MM.1S (cell line): ENCODE measurements around the gene TLE1.

Source experiments
- DNase-seq: peaks from one replicate; pipeline ENCODE4 v3.0.0-alpha.2; 2015
- H2AFZ ChIP-seq: fragments of 300-600 bp; sonication (generic); 2 replicates; pipeline ENCODE4 v1.6.0; 2016; ENCODE audit warnings: antibody characterized with exemption, low read length
- H3F3A ChIP-seq: fragments of 300-600 bp; sonication (generic); 2 replicates; pipeline ENCODE4 v1.6.1; 2016; ENCODE audit warnings: mild to moderate bottlenecking, antibody characterized with exemption, low read length, moderate library complexity, mixed read lengths; ENCODE audit not compliant: insufficient read depth
- H3K27ac ChIP-seq: fragments of 300-600 bp; sonication (generic); 2 replicates; pipeline ENCODE4 v1.5.1; 2016; ENCODE audit warnings: mild to moderate bottlenecking, low read length
- H3K27me3 ChIP-seq: fragments of 300-600 bp; sonication (generic); replicated peaks from 2 replicates; pipeline ENCODE4 v1.6.0; 2016; ENCODE audit warnings: low read length; ENCODE audit not compliant: insufficient read depth
- H3K36me3 ChIP-seq: fragments of 300-600 bp; sonication (generic); replicated peaks from 2 replicates; pipeline ENCODE4 v1.6.1; 2016; ENCODE audit warnings: mild to moderate bottlenecking, low read length, mixed read lengths; ENCODE audit not compliant: insufficient read depth
- H3K4me1 ChIP-seq: fragments of 300-600 bp; sonication (generic); 2 replicates; pipeline ENCODE4 v1.6.1; 2016; ENCODE audit warnings: low read length, mixed read lengths
- H3K4me2 ChIP-seq: fragments of 300-600 bp; sonication (generic); 2 replicates; pipeline ENCODE4 v1.6.0; 2016; ENCODE audit warnings: low read depth, low read length
- H3K4me3 ChIP-seq: fragments of 300-600 bp; sonication (generic); 2 replicates; pipeline ENCODE4 v1.5.1; 2016; ENCODE audit warnings: low read length, mixed read lengths
- H3K79me2 ChIP-seq: fragments of 300-600 bp; sonication (generic); 2 replicates; pipeline ENCODE4 v1.6.1; 2016; ENCODE audit warnings: mixed run types, low read length, mixed read lengths
- H3K9ac ChIP-seq: fragments of 300-600 bp; sonication (generic); 2 replicates; pipeline ENCODE4 v1.6.1; 2016; ENCODE audit warnings: low read length, mixed read lengths
- H3K9me2 ChIP-seq: fragments of 300-600 bp; sonication (generic); replicated peaks from 2 replicates; pipeline ENCODE4 v1.6.1; 2016; ENCODE audit warnings: mild to moderate bottlenecking, low read length, mixed read lengths; ENCODE audit not compliant: insufficient read depth
- H3K9me3 ChIP-seq: fragments of 300-600 bp; sonication (generic); replicated peaks from 2 replicates; pipeline ENCODE4 v1.6.1; 2016; ENCODE audit warnings: mild to moderate bottlenecking, low read length, mixed read lengths; ENCODE audit not compliant: insufficient read depth
- H4K20me1 ChIP-seq: fragments of 300-600 bp; sonication (generic); 2 replicates; pipeline ENCODE4 v1.6.1; 2016; ENCODE audit warnings: mild to moderate bottlenecking, low read length, moderate library complexity, mixed read lengths; ENCODE audit not compliant: insufficient read depth
- EZH2 ChIP-seq: fragments of 300-600 bp; sonication (generic); optimal IDR thresholded peaks from 2 replicates; pipeline ENCODE3; 2017; ENCODE audit warnings: low read depth, mild to moderate bottlenecking, antibody characterized with exemption, low read length, mixed read lengths
- EZH2phosphoT487 ChIP-seq: fragments of 300-600 bp; sonication (generic); IDR thresholded peaks from 2 replicates; pipeline ENCODE4 v1.6.1; 2018; ENCODE audit warnings: antibody characterized with exemption, low read length
- TF ChIP-seq, protein P1 (sequence below): fragments of 300-600 bp; sonication (generic); IDR thresholded peaks from 2 replicates; pipeline ENCODE4 v1.5.1; 2016; ENCODE audit warnings: antibody characterized with exemption, low read length, mixed read lengths

The TLE1 gene

GRCh38 chr9:81622471-81623255, 66.7 kb downstream of the TLE1 start:
- Histone ChIP-seq H3K4me3 (no peak overlapping the region), H2AFZ (no peak overlapping the region), H3K4me1 (no peaks in the 10 kb centered on the region), H3K9ac (no peak overlapping the region), H3K4me2 (no peak overlapping the region), H3K27me3 (no peaks in the 10 kb centered on the region), H3F3A (no peaks in the 10 kb centered on the region), H3K9me3 (no peaks in the 10 kb centered on the region), H3K36me3 (no peaks in the 10 kb centered on the region), H4K20me1 (no peaks in the 10 kb centered on the region), H3K27ac (no peak overlapping the region), H3K79me2 (no peaks in the 10 kb centered on the region), H3K9me2 (no peaks in the 10 kb centered on the region)
- DNase-seq, result no peak
- TF ChIP-seq EZH2phosphoT487 (no peak), EZH2 (no peak)
- TF ChIP-seq, protein P1, sequence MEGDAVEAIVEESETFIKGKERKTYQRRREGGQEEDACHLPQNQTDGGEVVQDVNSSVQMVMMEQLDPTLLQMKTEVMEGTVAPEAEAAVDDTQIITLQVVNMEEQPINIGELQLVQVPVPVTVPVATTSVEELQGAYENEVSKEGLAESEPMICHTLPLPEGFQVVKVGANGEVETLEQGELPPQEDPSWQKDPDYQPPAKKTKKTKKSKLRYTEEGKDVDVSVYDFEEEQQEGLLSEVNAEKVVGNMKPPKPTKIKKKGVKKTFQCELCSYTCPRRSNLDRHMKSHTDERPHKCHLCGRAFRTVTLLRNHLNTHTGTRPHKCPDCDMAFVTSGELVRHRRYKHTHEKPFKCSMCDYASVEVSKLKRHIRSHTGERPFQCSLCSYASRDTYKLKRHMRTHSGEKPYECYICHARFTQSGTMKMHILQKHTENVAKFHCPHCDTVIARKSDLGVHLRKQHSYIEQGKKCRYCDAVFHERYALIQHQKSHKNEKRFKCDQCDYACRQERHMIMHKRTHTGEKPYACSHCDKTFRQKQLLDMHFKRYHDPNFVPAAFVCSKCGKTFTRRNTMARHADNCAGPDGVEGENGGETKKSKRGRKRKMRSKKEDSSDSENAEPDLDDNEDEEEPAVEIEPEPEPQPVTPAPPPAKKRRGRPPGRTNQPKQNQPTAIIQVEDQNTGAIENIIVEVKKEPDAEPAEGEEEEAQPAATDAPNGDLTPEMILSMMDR, result no peak

- H4K20me1 ChIP-seq, result no peaks in the 10 kb centered on the region
- H3K9me2 ChIP-seq, result no peaks in the 10 kb centered on the region
- H3K9ac ChIP-seq, result no peak overlapping the region
- no peak overlapping the region for H3K27ac ChIP-seq
- H3K36me3 ChIP-seq, result no peaks in the 10 kb centered on the region
- no peaks in the 10 kb centered on the region for H3K4me1 ChIP-seq
- no peak overlapping the region for H3K4me2 ChIP-seq
- no peaks in the 10 kb centered on the region for H3K27me3 ChIP-seq
- H3F3A ChIP-seq, result no peaks in the 10 kb centered on the region
- H3K9me3 ChIP-seq, result no peaks in the 10 kb centered on the region
- H2AFZ ChIP-seq, result no peak overlapping the region
- H3K4me3 ChIP-seq, result no peak overlapping the region
- no peaks in the 10 kb centered on the region for H3K79me2 ChIP-seq
- TF ChIP-seq, protein P1, result no peak
- TF ChIP-seq EZH2phosphoT487, result no peak
- TF ChIP-seq EZH2, result no peak
- no peak for DNase-seq
These were observed 67.5 kb downstream of the TLE1 start for GRCh38 chr9:81621785-81622259.

DNA sequence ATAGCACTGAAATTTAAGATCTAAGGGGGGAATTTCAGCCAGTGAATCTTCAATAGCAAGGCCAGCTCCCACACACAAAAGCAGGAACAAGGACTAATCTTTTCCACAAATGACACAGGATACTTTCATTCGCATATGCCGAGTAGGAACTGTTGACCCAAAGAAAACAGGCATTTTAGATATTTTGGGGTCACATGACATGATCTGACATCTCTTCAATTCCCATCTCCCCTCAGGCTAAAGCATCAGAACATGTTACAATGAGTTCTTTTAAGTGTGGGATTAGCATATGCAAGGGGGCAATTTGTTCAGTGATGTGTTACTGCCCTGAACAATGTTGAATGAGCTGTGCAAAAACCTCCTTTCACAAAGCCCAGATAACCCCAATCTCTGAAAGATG, 68.2 kb downstream of the TLE1 start:
- Histone ChIP-seq H4K20me1 (no peaks in the 10 kb centered on the region), H3K79me2 (no peaks in the 10 kb centered on the region), H2AFZ (no peak overlapping the region), H3K9me2 (no peaks in the 10 kb centered on the region), H3K4me1 (no peaks in the 10 kb centered on the region), H3K9me3 (no peaks in the 10 kb centered on the region), H3K36me3 (no peaks in the 10 kb centered on the region), H3K4me3 (no peak overlapping the region), H3F3A (no peaks in the 10 kb centered on the region), H3K27ac (no peak overlapping the region), H3K9ac (no peak overlapping the region), H3K4me2 (no peak overlapping the region), H3K27me3 (no peaks in the 10 kb centered on the region)
- DNase-seq, result no peak
- no peak for TF ChIP-seq EZH2phosphoT487

DNA sequence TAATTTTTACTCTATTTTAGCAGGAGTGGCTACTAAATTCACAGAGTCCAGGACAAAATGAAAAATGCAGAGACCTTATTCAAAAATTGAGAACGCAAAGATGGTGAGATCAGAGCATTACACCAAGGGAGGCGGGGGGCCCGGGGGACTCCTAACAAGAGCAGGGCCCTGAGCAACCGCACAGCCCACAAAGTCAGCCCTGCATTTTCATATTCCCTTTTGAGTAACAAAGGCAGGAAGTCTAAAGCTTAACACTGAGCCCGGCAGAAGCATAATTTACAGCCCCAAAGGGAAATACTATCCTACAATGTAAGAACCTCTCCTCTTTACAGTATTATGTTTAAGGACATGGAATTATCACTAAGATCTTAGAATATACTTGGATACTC, 69.4 kb downstream of the TLE1 start:
- no peaks in the 10 kb centered on the region for H3K4me1 ChIP-seq
- no peaks in the 10 kb centered on the region for H3K79me2 ChIP-seq
- no peak overlapping the region for H3K27ac ChIP-seq
- no peaks in the 10 kb centered on the region for H3F3A ChIP-seq
- DNase-seq, result no peak
- no peak overlapping the region for H3K9ac ChIP-seq
- no peaks in the 10 kb centered on the region for H3K27me3 ChIP-seq
- H2AFZ ChIP-seq, result no peak overlapping the region
- no peaks in the 10 kb centered on the region for H3K9me3 ChIP-seq
- H3K4me3 ChIP-seq, result no peak overlapping the region
- TF ChIP-seq EZH2 (no peak), EZH2phosphoT487 (no peak)
- TF ChIP-seq, protein P1, result no peak
- no peaks in the 10 kb centered on the region for H3K9me2 ChIP-seq
- H3K4me2 ChIP-seq, result no peak overlapping the region
- H3K36me3 ChIP-seq, result no peaks in the 10 kb centered on the region
- no peaks in the 10 kb centered on the region for H4K20me1 ChIP-seq
